Posterior cingulate gyrus (tissue), 11 donors: ENCODE results near the gene MFAP3.
"Not testable (repeated sequence)": the region's sequence is repeated elsewhere in the genome, so short reads cannot be mapped to it uniquely, and the experiment has no call there.

ENCODE experiments used
- DNase-seq, 10 donors: peaks; one replicate each; pipeline versions ENCODE4 v3.0.0 to v3.0.0-alpha.2; 2020 to 2021; ENCODE audit warnings: mixed read lengths in 3 of 10
- intact Hi-C: fragments of 100-400 bp; cut with DNase I; formaldehyde crosslinking; loops from one replicate; pipeline ENCODE4 v1.15.1; 2023

Gene MFAP3

GRCh38 chr5:154047324-154047723, 8.6 kb downstream of the MFAP3 start:
- no peak for DNase-seq
- intact Hi-C loops: no loop called here

- DNase-seq: no peak
- intact Hi-C loops: no loop called here
Measured at GRCh38 chr5:154049636-154050035, 10.9 kb downstream of the MFAP3 start.

- DNase-seq: no peak
- intact Hi-C loops: no loop called here
Measured at GRCh38 chr5:154053468-154053867, 14.7 kb downstream of the MFAP3 start.

GRCh38 chr5:154055201-154055600, 16.4 kb downstream of the MFAP3 start:
- intact Hi-C loops: no loop called here

GRCh38 chr5:154058055-154059038, 19.6 kb downstream of the MFAP3 start:
- intact Hi-C loops: no loop called here
- no peak for DNase-seq

More at GRCh38 chr5:154055201-154055600, 16.4 kb downstream of the MFAP3 start:
- no peak for DNase-seq

GRCh38 chr5:154059039-154059430, 20.3 kb downstream of the MFAP3 start:
- no peak for DNase-seq
- intact Hi-C loops: no loop called here

- intact Hi-C loops: no loop called here
- no peak for DNase-seq
Measured at GRCh38 chr5:154059583-154059982, 20.8 kb downstream of the MFAP3 start.

GRCh38 chr5:154060606-154061005, 21.8 kb downstream of the MFAP3 start:
- intact Hi-C loops: no loop called here
- DNase-seq: no peak

GRCh38 chr5:154063372-154063771, 24.6 kb downstream of the MFAP3 start:
- intact Hi-C loops: no loop called here
- no peak for DNase-seq

- no peak for DNase-seq
- intact Hi-C loops: no loop called here
Measured at GRCh38 chr5:154065971-154066370, 27.2 kb downstream of the MFAP3 start.

- intact Hi-C loops: loop anchor here (10.0 kb wide), 1 partner anchor 535 kb away; no protein-coding TSS in a partner anchor
- not testable (repeated sequence) for DNase-seq
Measured at GRCh38 chr5:154069854-154070253, 31.1 kb downstream of the MFAP3 start.

GRCh38 chr5:154071799-154072413, 33.1 kb downstream of the MFAP3 start:
- intact Hi-C loops: loop anchor here (1.0 to 10.0 kb wide), 3 partner anchors 108 to 533 kb away; no protein-coding TSS in a partner anchor
- DNase-seq: no peak

- peak; percentile 64 to 97 (median 88) for DNase-seq
- intact Hi-C loops: loop anchor here (1.0 to 10.0 kb wide), 3 partner anchors 108 to 532 kb away; no protein-coding TSS in a partner anchor
Measured at GRCh38 chr5:154072414-154073171, 33.8 kb downstream of the MFAP3 start.

- intact Hi-C loops: loop anchor here (10.0 kb wide), 1 partner anchor 528 kb away; no protein-coding TSS in a partner anchor
- DNase-seq: no peak
Measured at GRCh38 chr5:154076240-154076922, 37.6 kb downstream of the MFAP3 start.

- intact Hi-C loops: loop anchor here (10.0 kb wide), 1 partner anchor 527 kb away; no protein-coding TSS in a partner anchor
- DNase-seq: no peak
Measured at GRCh38 chr5:154077696-154078095, 38.9 kb downstream of the MFAP3 start.

- DNase-seq: no peak
- intact Hi-C loops: loop anchor here (10.0 kb wide), 1 partner anchor 527 kb away; no protein-coding TSS in a partner anchor
Measured at GRCh38 chr5:154078272-154078671, 39.5 kb downstream of the MFAP3 start.

GRCh38 chr5:154081246-154081645, 42.5 kb downstream of the MFAP3 start:
- intact Hi-C loops: loop anchor here (10.0 kb wide), 1 partner anchor 96 kb away; no protein-coding TSS in a partner anchor
- DNase-seq: no peak

GRCh38 chr5:154084062-154084639, 45.4 kb downstream of the MFAP3 start:
- intact Hi-C loops: loop anchor here (10.0 kb wide), 1 partner anchor 99 kb away; no protein-coding TSS in a partner anchor
- DNase-seq: no peak

- intact Hi-C loops: loop anchor here (10.0 kb wide), 1 partner anchor 101 kb away; no protein-coding TSS in a partner anchor
- DNase-seq: no peak
Measured at GRCh38 chr5:154086146-154086545, 47.4 kb downstream of the MFAP3 start.
